Spleen (tissue), 11 donors: ENCODE results near the gene ICAM2. TPM values are rescaled to one million over a fixed set of nuclear protein-coding genes. Genes with fewer than 3 reads are reported as not detected.
A peak's percentile ranks its signal among the peaks of the same experiment; 100 is the strongest.

Experiments
- DNase-seq: peaks from one replicate; pipeline ENCODE4 v3.0.0-alpha.2; 2020
- H3K27ac ChIP-seq, 8 donors: fragments of 200-600 bp; sonication (generic) in 7 of 8; 1 replicate in 4 of 8; 2 replicates in 4 of 8; pipeline versions ENCODE4 v1.5.0 to v1.8.0; 2016 to 2021; ENCODE audit warnings: inconsistent platforms in 4 of 8, mild to moderate bottlenecking in 4 of 8, moderate library complexity in 1 of 8
- H3K27me3 ChIP-seq, 7 donors: fragments of 200-600 bp; sonication (generic) in 6 of 7; replicated peaks in 1 of 7; 1 replicate in 4 of 7; 2 replicates in 3 of 7; pipeline versions ENCODE4 v1.5.0 to v1.8.0; 2016 to 2021; ENCODE audit warnings: inconsistent platforms in 3 of 7, mild to moderate bottlenecking in 1 of 7
- H3K36me3 ChIP-seq, 6 donors: fragments of 200-600 bp; sonication (generic) in 5 of 6; 1 replicate in 4 of 6; 2 replicates in 2 of 6; pipeline versions ENCODE4 v1.5.0 to v1.8.0; 2016 to 2021; ENCODE audit warnings: inconsistent platforms in 2 of 6
- H3K4me1 ChIP-seq, 6 donors: fragments of 200-600 bp; sonication (generic) in 5 of 6; 1 replicate in 3 of 6; 2 replicates in 3 of 6; pipeline versions ENCODE4 v1.5.0 to v1.8.0; 2016 to 2021; ENCODE audit warnings: inconsistent platforms in 3 of 6
- H3K4me3 ChIP-seq, 8 donors: fragments of 200-600 bp; sonication (generic) in 7 of 8; 1 replicate in 4 of 8; 2 replicates in 4 of 8; pipeline versions ENCODE4 v1.5.0 to v1.8.0; 2016 to 2021; ENCODE audit warnings: inconsistent platforms in 4 of 8, mild to moderate bottlenecking in 4 of 8, moderate library complexity in 2 of 8
- H3K9me3 ChIP-seq, 8 donors: fragments of 200-600 bp; sonication (generic) in 7 of 8; 1 replicate in 4 of 8; 2 replicates in 4 of 8; pipeline versions ENCODE4 v1.5.0 to v1.8.0; 2016 to 2021; ENCODE audit warnings: inconsistent platforms in 4 of 8
- CTCF ChIP-seq, 11 experiments: fragments of 200-600 bp in 7 of 11; fragments of 450-650 bp in 4 of 11; sonication (generic) in 4 of 11; IDR thresholded peaks in 8 of 11; conservative IDR thresholded peaks in 3 of 11; 1 replicate in 7 of 11; 2 replicates in 4 of 11; pipeline versions ENCODE4 v1.4.0 to v1.8.0; 2016 to 2021; ENCODE audit warnings: antibody characterized with exemption in 11 of 11, inconsistent platforms in 4 of 11, mild to moderate bottlenecking in 1 of 11
- POLR2A ChIP-seq, 3 donors: fragments of 450-650 bp; IDR thresholded peaks; one replicate each; pipeline ENCODE4 v1.5.1; 2017; ENCODE audit warnings: antibody characterized with exemption in 3 of 3, mild to moderate bottlenecking in 1 of 3
- POLR2AphosphoS5 ChIP-seq, 3 donors: sonication (generic); formaldehyde crosslinking; IDR thresholded peaks; one replicate each; pipeline ENCODE4 v1.5.1; 2017; ENCODE audit warnings: antibody characterized with exemption in 3 of 3
- WGBS, 5 donors: extraction: QIAGEN DNeasy Blood & Tissue Kit in 3 of 5; methylation state at CpG; one replicate each; pipeline versions ENCODE4 v1.1.5 to v1.1.7; 2013 to 2018; 5-methylcytosine and 5-hydroxymethylcytosine counted together
- intact Hi-C: fragments of 100-400 bp; cut with DNase I; formaldehyde crosslinking; loops from one replicate; pipeline ENCODE4 v1.15.0; 2023; ENCODE audit warnings: low total_unique reads
- polyA plus RNA-seq, 3 donors: library from polyadenylated mRNA; stranded (reverse); fragments of 200-250 nt; gene quantifications; one replicate each; pipeline ENCODE4 v1.2.1, GENCODE V29; 2013
- total RNA-seq, 7 donors: library from RNA; depleted of rRNA in 3 of 7; stranded (reverse); fragments of >200 nt in 3 of 7; fragmentation: NEBNext Ultra II Directional in 4 of 7; extraction: Animal tissue kit (Norgen Biotek cat#: 25700) in 4 of 7; gene quantifications; one replicate each; pipeline versions ENCODE4 v1.1.0 to v1.2.1, GENCODE V29; 2016 to 2021
- donor health status: healthy with polysubstance abuse.
- donor health status: DM: no; HTN: no; CAD: no; lungs with moderate emphysema.
- donor health status: DM: no; HTN: no; CAD: no.
- donor health status: Bipolar disorder and iron deficiency.
- donor health status: healthy.
- donor health status: DM: no; HTN: no; CAD: no.
- donor health status: DM: yes; HTN: yes; CAD: no.

The ICAM2 gene
- total and polyA plus RNA-seq, 10 donors, result 79.2 to 412 (median 173) TPM

GRCh38 chr17:63997341-63998048 is 22.9 kb downstream of the ICAM2 start:
- Histone ChIP-seq H3K4me1 (peaks cover 8 to 73% (median 51%) of the 10 kb centered on the region in 6 donors), H3K9me3 (no peaks in the 10 kb centered on the region), H3K36me3 (peaks cover 0 to 11% (median 5%) of the 10 kb centered on the region in 6 donors), H3K27ac (peak overlapping the region in 7 of 8 donors; percentile 35 to 82 (median 73)), H3K4me3 (peak overlapping the region in 7 of 8 donors; percentile 60 to 82 (median 70)), H3K27me3 (peaks cover 0 to 26% (median 0%) of the 10 kb centered on the region in 7 donors)
- DNase-seq, result peak; percentile 80
- intact Hi-C loops, result no loop called here
- 17 to 36% (median 19%) methylated on average over 16 to 19 of the region's 19 CpGs for WGBS, 5 donors
- peak in 1 of 3 donors; percentile 3 for TF ChIP-seq POLR2AphosphoS5 (IDR thresholded peaks at IDR 0.05)
- TF ChIP-seq CTCF (IDR thresholded peaks at IDR 0.05 in 8 of 11, conservative IDR thresholded peaks at IDR 0.05 in 3 of 11), result no peak
- TF ChIP-seq POLR2A (IDR thresholded peaks at IDR 0.05), result no peak

- intact Hi-C loops, result no loop called here
- Histone ChIP-seq H3K4me3 (no peak overlapping the region), H3K27me3 (peaks cover 0 to 26% (median 0%) of the 10 kb centered on the region in 7 donors), H3K9me3 (no peaks in the 10 kb centered on the region), H3K27ac (peak overlapping the region in 2 of 8 donors; percentile 80 to 82), H3K36me3 (peaks cover 0 to 2% (median 0%) of the 10 kb centered on the region in 6 donors), H3K4me1 (peaks cover 8 to 72% (median 42%) of the 10 kb centered on the region in 6 donors)
- DNase-seq, result peak; percentile 41
- TF ChIP-seq CTCF (IDR thresholded peaks at IDR 0.05 in 8 of 11, conservative IDR thresholded peaks at IDR 0.05 in 3 of 11) (no peak), POLR2A (IDR thresholded peaks at IDR 0.05) (no peak), POLR2AphosphoS5 (IDR thresholded peaks at IDR 0.05) (no peak)
- WGBS, 5 donors, result 91 to 97% (median 95%) methylated on average over 11 of the region's 11 CpGs
Observed at GRCh38 chr17:63996430-63997182, 23.8 kb downstream of the ICAM2 start.

GRCh38 chr17:63995626-63996025 is 24.8 kb downstream of the ICAM2 start:
- no peaks in the 10 kb centered on the region for H3K36me3 ChIP-seq
- no peaks in the 10 kb centered on the region for H3K9me3 ChIP-seq
- peaks cover 11 to 70% (median 38%) of the 10 kb centered on the region in 6 donors for H3K4me1 ChIP-seq
- no peak overlapping the region for H3K27ac ChIP-seq
- intact Hi-C loops, result no loop called here
- TF ChIP-seq POLR2AphosphoS5 (IDR thresholded peaks at IDR 0.05) (no peak), CTCF (IDR thresholded peaks at IDR 0.05 in 8 of 11, conservative IDR thresholded peaks at IDR 0.05 in 3 of 11) (no peak), POLR2A (IDR thresholded peaks at IDR 0.05) (no peak)
- H3K4me3 ChIP-seq, result no peak overlapping the region
- H3K27me3 ChIP-seq, result peaks cover 0 to 26% (median 0%) of the 10 kb centered on the region in 7 donors
- 90 to 98% (median 95%) methylated on average over 5 of the region's 5 CpGs for WGBS, 5 donors
- peak; percentile 72 for DNase-seq
